ENCODE results near the gene MT1B. TPM values are rescaled to one million over a fixed set of nuclear protein-coding genes. Genes with fewer than 3 reads are reported as not detected.
"Not testable (repeated sequence)": the region's sequence is repeated elsewhere in the genome, so short reads cannot be mapped to it uniquely, and the experiment has no call there.

Gene MT1B
- total RNA-seq, 1 donor from 2014 or later = not detected

DNA sequence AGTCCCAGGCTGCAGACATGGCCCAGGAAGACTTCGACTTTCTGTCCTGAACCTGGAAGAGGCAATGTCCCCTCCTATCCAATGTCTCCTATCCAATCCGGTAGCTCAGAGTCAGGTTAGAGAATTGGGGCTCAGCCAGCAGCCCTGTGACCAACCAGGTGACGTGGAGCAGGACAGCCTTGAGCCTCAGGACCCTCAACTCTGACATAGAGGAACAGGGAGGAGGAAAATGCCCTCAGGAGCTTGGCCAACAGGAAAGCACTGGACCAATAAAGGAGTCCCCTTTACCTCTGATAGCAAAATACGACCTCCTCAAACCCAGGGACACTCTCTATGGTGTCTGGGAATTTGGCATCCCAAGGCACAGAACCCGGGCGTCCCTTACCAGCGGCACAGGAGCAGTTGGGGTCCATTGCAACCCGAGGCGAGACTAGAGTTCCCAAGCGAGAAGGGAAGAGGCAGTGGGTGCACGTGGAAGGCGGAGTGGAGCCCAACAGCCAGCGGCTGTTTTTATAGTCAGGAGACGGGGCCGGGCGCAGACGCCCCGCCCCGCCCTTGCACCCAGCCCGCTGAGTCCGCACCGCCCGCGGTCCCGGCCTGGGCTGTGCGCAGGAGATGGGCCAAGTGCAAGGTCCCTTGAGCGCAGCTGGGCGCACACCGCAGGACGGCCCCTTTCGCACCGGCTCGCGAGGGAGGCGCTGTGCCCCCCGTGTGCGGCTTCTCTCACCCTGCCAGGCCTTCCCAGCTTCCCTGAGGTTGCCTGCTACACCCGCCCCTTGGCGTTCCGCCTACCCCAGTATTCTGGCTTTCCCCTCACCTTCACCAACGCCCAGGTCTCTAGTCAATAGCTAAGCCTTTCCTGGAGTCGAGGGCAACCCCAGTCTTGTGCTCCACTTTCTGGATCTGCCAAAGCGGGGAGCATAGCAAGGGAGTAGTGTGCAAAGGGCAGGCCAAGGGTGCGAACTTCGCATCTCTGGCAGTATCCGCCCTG is 16.2 kb downstream of the MT1B start, which contains the start of gene MT1G:
Gene MT1G (minus strand): TSS at position 485 of the 991 bp plus-strand sequence. CDS start 72 bp downstream, at position 413.
- DNase-seq (ENCODE audit: low read depth in 2 of 2) = no peak

DNA sequence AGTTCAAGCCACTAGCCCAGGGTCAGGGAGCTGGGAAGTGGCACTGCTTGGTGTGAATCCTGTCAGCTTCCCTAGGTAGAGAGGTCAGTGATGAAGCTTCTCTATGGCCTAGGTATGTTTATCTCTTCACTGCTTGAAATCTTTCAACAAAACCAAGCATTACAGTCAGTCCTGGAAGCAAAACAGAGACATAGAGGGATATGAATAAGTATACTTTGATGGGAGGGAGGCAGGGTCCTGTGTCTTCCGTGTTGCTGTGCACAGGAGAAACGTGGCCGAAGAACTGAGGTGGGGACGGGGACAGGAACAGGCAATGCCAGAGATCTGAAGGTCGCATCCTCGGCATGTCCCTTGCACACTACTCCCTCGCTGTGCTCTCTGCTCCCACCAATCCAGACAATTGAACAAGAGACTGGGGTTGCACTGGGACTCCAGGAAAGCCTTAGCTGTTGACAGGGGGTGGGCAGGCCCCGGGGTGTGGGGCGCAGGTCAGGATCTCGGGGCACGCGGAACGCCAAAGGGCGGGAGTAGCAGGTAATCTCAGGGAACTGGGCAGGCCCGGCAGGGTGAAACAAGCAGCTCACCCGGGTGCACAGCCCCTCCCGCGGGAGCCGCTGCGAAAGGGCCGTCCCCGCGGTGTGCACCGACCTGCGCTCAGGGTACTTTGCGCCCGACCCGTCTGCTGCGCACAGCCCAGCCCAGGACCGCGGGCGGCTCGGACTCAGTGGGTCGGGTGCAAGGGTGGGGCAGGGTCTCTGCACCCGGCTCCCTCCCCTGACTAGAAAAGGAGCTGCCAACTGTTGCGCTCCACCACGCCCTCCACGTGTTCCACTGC is 17.5 kb downstream of the MT1B start, which contains the start of gene MT1H:
Gene MT1H (plus strand): TSS at position 810 of the 835 bp plus-strand sequence. CDS start 71 bp downstream, outside the sequence.
- no peak for DNase-seq (ENCODE audit: low read depth in 2 of 2)

DNA sequence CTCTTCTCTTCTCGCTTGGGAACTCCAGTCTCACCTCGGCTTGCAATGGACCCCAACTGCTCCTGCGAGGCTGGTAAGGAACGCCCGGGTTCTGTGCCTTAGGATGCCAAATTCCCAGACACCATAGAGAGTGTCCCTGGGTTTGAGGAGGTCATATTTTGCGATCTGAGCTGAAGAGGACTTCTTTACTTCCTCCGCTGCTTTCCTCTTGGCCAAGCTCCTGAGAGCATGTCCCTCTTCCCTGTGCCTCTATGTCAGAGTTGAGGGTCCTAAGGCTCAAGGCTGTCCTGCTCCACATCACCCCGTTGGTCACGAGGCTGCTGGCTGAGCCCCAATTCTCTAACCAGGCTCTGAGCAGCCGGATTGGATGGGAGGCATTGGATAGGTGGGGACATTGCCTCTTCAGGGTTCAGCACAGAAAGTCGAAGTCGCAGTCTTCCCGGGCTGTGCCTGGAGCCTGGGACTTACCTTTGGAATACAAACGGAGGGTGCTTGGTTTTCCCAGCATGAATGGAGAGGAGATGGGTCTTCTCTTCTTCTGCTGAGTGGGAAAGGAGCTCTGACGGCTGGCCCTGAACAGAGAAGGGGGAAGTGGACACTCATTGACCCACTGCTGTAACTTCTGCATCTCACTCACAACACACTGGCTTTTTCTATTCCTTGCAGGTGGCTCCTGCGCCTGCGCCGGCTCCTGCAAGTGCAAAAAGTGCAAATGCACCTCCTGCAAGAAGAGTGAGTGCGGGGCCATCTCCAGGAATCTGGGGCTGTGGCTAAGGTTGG is 18.3 kb downstream of the MT1B start:
- no peak for DNase-seq (ENCODE audit: low read depth in 2 of 2)

DNA sequence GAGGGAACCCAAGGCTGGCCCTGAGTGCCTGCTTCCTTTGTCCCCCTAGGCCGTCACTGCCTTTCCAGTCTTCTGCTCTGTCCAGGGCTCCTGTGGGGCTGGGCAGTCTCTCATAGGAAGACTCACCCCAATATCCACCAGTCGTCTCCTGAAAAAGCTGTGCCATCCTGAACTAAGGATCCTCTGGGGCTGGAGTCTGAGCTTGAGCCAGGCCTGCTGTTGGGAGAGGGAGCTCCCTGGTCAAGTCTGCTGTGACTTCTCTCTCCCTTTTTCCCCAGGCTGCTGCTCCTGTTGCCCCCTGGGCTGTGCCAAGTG is 18.9 kb downstream of the MT1B start:
- no peak for DNase-seq (ENCODE audit: low read depth in 2 of 2)

DNA sequence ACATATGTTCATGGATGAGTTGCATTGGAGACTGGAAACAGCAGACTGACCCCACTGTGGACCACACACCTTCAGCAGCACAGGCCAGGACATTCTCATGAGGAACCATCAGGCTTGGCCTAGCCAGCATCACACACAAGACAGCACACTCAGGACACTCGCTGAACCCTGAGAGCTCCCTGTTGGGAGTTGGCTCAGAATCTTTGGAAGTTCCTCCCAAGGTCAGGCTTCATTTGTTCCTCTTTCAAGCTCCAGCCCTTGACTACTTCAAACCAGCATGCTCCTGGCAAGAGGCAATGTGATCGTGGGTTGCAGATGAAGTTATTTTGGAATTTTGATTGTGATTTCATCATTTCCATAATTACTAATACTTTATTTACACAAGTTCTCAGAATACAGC is 20.0 kb downstream of the MT1B start:
- not testable (repeated sequence) for DNase-seq (ENCODE audit: low read depth in 2 of 2)

DNA sequence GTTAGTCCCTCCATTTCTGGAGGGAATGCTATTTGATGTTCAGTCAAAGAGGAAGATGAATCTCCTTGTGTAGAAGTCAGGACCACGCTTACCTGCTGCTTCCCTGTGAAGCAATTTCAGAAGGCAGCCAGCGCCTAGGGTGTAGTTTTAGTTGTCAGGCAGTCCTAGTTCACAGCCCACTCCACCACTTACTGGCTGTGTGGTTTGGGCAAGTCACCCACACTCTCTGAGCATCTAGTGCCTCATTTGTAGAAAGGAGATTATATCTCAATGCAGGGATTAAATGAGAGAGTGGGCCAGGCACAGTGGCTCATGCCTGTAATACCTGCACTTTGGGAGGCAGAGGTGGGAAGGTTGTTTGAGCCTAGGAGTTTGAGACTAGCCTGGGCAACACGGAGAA is 20.5 kb downstream of the MT1B start:
- not testable (repeated sequence) for DNase-seq (ENCODE audit: low read depth in 2 of 2)

DNA sequence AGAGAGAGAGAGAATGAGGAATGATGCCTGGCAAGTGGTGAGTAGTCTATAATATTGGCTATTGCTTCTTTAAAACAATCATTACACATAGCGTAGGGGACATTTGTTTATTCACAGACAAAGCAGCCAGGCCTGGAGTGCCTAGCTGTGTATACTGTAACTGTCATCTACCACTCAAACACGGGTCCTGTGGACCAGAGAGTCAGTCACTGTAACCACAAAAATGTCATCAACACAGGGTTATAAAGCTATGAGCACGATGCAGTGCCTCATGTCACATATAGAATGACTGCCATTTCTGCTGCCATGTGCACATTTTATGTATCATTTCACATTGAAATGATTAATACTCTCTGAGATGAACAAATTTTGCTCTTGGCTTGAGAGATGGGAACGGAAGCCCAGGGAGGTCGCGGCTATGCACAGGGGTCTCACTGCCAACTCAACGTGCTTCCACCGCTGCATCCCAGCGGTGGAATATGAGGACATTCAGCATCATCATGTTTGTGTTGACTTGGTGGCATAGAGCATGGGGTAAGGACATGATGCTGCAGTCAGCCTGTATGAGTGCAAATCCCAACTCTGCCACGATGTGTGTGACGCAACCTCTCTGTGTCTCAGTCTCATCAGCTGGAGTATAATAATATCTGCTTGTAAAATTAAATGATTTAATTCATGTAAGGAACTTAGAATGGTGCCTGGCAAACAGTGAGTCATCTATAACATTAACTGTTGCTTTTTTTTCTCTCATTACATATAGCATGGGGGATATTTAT is 21.3 kb downstream of the MT1B start:
- DNase-seq (ENCODE audit: low read depth in 2 of 2) = no peak

DNA sequence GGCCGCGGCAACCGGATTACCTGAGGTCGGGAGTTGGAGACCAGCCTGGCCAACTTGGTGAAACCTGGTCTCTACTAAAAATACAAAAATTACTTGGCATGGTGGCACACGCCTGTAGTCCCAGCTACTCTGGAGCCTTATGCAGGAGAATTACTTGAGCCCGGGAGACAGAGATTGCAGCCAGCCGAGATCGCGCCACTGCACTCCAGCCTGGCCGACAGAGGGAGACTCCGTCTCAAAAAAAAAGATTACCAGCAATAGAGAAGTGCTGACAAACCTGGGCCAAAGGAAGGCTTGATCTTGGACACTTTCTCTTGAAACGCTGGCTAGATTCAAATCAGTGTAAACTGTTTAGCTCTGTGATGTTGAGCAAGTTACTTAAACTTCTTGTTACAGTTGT is 22.2 kb downstream of the MT1B start:
- peak in 1 of 2 donors; percentile 9 for DNase-seq (ENCODE audit: low read depth in 2 of 2)

DNA sequence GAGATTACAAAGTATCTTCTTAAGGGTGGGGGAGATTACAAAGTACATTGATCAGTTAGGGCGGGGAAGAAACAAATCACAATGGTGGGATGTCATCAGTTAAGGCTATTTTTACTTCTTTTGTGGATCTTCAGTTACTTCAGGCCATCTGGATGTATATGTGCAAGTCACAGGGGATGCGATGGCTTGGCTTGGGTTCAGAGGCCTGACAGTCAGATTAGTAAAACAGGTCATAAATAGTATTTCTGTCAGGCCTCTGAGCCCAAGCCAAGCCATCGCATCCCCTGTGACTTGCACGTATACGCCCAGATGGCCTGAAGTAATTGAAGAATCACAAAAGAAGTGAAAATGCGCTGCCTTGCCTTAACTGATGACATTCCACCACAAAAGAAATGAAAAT is 22.9 kb downstream of the MT1B start:
- DNase-seq (ENCODE audit: low read depth in 2 of 2) = not testable (repeated sequence)

DNA sequence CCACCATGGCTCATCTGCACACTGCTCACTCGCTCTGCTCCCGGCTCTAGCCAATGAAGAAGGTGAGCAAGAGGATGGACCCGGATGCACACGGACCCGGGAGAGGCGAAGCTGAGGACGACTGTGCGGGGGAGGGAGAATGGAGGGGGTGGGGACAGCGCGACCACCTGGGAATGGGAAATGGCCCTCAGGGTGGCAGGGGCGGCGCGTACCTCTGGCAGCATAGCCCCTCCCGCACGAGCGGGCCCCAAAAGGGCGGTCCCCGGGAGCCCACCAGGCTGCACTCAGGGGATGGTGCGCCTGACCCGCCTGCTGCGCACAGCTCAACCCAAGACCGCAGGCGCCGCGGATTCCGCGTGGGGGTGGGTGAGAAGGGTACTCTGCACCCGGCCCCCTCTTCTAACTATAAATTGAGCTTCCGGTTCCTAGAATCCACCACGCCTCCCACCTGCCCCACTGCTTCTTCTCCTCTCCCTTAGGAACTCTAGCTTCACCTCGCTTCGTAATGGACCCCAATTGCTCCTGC is 24.1 kb downstream of the MT1B start:
- DNase-seq (ENCODE audit: low read depth in 2 of 2) = no peak

DNA sequence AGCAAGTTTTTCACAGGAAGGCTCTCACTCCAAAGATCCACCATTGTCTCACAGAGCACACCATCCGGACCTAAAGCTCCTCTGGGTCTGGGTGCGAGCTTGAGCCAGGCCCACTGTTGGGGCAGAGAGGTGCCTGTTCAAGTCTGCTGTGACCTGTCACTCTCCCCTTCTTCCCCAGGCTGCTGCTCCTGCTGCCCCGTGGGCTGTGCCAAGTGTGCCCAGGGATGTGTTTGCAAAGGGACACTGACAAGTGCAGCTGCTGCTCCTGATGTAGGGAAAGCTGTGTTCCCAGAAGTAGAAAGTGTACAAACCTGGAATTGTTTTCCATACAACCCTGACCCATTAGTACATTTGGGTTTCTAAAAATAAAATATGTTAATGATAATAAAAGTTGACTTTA is 25.8 kb downstream of the MT1B start:
- DNase-seq (ENCODE audit: low read depth in 2 of 2) = no peak

DNA sequence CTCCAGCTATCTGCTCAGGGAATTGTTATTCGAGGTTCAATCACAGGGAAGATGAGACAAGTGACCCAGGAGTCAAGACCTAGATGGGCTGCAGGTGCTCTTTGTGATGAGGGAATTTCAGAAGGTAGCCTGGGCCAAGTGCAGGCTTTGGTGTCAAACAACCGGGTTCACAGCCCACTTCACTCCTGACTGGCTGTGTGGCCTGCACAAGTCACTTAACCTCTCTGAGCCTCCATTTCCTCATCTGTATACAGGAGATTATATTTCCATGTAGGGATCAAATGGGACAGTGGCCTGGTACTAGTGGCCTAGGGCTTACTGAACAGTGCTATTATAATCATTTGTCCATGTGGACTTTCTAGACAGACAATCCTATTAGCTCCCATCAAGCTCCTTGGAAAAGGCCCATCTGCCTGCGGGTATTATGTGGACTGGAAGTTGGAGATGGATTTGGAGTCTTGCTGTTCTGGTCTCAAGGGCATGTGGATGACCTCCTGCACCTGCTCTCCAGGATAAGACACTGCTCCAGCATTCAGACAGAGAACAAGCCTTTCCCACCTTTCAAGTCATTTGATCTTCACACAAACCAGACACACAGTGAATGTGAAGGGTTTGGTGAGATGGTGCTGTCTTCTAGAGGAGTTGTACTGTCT is 27.5 kb downstream of the MT1B start:
- no peak for DNase-seq (ENCODE audit: low read depth in 2 of 2)

DNA sequence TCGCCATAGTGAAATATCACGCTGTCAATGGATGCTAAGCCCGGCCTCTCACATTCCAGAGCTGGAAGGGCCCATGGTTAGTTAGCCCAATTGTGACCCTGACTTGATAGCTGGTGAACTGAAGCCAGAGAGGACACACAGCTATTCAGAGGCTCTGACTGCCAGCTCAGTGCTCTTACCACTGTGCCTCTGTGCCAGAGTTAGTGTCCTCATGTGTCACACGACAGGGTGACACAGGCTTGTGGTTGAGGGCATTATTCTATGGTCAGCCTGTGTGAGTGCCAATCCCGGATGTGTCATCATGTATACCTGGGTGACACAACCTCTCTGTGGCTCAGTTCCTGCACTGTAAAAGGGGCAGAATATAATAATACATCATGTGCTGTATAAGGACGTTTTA is 28.1 kb downstream of the MT1B start:
- DNase-seq (ENCODE audit: low read depth in 2 of 2) = no peak

DNA sequence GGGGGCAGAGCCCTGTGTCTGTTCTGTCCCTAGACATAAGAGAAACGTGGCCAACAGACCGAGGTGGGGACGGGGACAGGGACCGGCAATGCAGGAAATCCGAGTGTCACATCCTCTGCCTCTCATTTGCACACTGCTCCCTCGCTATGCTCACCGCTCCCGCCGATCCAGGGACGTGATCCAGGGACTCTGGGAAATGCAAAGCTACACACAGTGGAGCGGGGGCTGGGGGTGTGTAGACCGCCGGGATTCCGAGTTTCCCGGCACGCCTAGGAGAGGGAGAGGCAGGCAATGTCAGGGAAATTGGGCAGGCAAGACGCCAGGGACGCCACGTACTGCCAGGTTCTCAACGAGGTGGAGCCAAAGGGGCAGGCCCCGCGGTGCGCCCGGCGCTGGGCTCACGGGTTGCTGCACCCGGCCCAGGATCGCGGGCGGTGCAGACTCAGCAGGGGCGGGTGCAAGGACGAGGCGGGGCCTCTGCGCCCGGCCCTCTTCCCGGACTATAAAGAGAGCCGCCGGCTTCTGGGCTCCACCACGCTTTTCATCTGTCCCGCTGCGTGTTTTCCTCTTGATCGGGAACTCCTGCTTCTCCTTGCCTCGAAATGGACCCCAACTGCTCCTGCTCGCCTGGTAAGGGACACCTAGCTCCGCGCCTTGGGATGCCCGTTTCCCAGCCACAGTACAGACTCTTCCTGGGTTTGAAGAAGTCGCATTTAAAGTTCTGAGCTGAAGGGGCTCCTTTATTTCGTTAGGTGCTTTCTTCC is 30.4 kb downstream of the MT1B start, which contains the start of gene MT1X:
Gene MT1X (plus strand): TSS at position 532 of the 764 bp plus-strand sequence. CDS start 71 bp downstream, at position 603.
- DNase-seq (ENCODE audit: low read depth in 2 of 2) = peak; percentile 79 to 83

DNA sequence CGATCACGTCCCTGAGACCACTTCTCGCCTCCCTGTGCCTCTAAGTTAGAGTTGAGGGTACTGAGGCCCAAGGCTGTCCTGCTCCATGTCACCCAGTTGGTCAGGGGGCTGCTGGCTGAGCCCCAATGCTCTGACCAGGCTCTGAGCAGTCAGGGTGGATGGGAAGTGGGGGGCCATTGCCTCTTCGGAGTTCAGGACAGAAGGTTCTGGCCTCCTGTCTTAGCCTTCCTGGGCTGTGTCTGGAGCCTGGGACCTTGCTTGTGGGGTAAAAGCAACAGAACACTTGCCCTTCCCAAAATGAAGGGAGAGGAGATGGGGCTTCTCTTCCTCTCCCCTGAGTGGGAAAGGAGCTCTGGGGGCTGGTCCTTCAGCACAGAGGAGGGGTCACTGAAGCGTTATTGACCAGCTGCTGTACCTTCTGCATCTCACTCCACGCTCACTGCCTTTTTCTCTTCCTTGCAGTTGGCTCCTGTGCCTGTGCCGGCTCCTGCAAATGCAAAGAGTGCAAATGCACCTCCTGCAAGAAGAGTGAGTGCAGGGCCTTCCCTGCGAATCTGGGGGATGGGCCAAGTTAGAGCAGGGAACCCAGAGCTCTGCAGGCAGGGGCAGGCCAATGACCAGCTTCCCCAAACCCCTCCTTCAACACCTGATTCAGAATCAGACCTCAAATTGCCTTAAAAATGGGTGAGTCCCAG is 31.2 kb downstream of the MT1B start:
- no peak for DNase-seq (ENCODE audit: low read depth in 2 of 2)

DNA sequence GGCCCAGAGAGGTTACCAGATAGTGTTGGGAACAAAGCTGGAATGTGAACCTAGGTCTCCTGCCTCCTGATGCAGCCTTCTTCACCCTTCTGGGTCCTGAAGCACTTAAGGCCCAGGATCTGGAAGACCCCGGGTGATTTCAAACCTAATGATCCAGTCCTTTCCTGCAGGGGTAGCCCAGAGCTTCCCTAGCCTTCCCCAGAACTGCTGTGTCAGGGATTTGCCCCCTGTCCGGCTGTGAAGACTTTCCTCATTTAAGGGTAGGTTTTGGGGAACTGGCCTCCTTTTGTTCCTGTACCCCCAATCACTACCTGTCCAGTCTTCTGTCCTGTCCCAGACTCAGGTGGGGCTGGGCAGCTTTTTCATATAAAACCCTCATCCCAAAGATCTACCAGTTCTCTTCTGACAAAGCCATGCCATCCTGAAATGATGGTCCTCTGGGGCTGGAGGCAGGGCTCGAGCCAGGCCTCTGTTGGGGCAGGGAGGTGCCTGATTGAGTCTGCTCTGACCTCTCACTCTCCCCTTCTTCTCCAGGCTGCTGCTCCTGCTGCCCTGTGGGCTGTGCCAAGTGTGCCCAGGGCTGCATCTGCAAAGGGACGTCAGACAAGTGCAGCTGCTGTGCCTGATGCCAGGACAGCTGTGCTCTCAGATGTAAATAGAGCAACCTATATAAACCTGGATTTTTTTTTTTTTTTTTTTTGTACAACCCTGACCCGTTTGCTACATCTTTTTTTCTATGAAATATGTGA is 31.9 kb downstream of the MT1B start:
- DNase-seq (ENCODE audit: low read depth in 2 of 2) = no peak

DNA sequence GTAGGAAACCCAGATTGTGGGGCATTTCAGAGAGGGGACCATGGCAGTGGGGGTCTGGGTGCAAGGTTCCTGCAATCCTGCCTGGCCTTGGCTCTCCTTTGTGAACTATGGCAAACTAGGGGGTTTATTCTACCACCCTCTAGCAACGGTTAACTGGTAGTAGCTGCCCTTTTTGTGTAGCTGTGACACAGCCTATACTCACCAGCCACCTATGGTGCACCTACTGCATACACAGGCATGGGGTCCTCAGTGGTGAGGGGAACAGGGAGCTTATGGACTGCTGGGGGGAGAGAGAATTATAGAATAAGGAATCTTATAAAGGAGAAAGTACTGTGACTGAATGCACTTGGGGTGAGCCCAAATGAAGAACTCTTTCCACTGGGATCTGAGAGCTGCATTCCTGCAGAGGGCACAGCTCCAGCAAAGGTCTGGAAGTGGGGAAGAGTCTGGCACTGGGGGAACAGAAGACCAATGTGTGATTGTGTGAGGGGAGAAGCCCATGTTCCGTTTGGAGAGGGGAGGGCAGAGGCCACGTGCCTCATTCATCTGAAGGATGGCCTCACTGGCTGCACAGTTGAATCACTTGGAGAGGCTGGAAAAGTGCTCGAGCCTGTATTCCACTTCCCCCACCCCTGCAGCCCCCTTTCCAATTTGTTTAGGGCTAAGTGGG is 32.7 kb downstream of the MT1B start:
- no peak for DNase-seq (ENCODE audit: low read depth in 2 of 2)
